Astrocyte of the cerebellum (primary cell): ENCODE results near the gene ZSWIM3.

Source experiments
- DNase-seq: peaks from one replicate; pipeline ENCODE4 v3.0.0-alpha.2; 2011; ENCODE audit warnings: low read depth
- H3K4me3 ChIP-seq: 2 replicates; pipeline ENCODE4 v1.5.1; 2011; ENCODE audit warnings: mild to moderate bottlenecking, low read depth, low read length, moderate library complexity
- in situ Hi-C: cut with HindIII; loops from 2 replicates; pipeline ENCODE4 v1.10.0; 2017; ENCODE audit warnings: low sequenced_read_pairs
- TF ChIP-seq, protein P1 (sequence below): IDR thresholded peaks from 2 replicates; pipeline ENCODE4 v1.5.1; 2012; ENCODE audit warnings: low read length, low read depth, moderate library complexity, mild to moderate bottlenecking; ENCODE audit errors: missing control alignments

The ZSWIM3 gene

DNA sequence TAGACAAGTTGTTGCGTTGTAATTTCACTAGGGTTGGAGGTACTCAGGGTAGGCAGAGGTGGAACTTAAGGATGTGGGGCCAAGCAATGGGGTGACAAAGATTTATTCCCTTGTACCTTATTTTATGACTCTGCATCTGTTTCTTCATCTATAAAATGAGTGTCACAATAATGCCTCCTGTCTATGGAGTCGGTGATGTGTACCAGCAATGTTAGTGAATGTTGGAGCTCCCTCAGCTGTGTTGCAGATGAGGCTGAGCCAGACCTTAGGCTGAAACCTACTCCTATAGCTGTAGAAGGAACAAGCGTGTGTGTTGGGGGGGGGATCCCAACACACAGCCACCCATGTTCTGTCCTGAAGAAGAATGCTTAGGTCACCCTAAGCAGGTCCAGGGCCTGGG, 40.5 kb upstream of the ZSWIM3 start:
- no peak for DNase-seq
- in situ Hi-C loops = no loop called here
- no peak overlapping the region for H3K4me3 ChIP-seq
- TF ChIP-seq, protein P1, sequence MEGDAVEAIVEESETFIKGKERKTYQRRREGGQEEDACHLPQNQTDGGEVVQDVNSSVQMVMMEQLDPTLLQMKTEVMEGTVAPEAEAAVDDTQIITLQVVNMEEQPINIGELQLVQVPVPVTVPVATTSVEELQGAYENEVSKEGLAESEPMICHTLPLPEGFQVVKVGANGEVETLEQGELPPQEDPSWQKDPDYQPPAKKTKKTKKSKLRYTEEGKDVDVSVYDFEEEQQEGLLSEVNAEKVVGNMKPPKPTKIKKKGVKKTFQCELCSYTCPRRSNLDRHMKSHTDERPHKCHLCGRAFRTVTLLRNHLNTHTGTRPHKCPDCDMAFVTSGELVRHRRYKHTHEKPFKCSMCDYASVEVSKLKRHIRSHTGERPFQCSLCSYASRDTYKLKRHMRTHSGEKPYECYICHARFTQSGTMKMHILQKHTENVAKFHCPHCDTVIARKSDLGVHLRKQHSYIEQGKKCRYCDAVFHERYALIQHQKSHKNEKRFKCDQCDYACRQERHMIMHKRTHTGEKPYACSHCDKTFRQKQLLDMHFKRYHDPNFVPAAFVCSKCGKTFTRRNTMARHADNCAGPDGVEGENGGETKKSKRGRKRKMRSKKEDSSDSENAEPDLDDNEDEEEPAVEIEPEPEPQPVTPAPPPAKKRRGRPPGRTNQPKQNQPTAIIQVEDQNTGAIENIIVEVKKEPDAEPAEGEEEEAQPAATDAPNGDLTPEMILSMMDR = no peak

GRCh38 chr20:45817376-45818194, 39.8 kb upstream of the ZSWIM3 start:
- no peak overlapping the region for H3K4me3 ChIP-seq
- peak; percentile 71 for DNase-seq
- in situ Hi-C loops = no loop called here
- TF ChIP-seq, protein P1 = no peak

GRCh38 chr20:45818239-45818638, 39.2 kb upstream of the ZSWIM3 start:
- TF ChIP-seq, protein P1 = no peak
- in situ Hi-C loops = no loop called here

GRCh38 chr20:45819466-45819865, 37.9 kb upstream of the ZSWIM3 start:
- no peak overlapping the region for H3K4me3 ChIP-seq
- DNase-seq = no peak
- TF ChIP-seq, protein P1 = no peak
- in situ Hi-C loops = no loop called here

More at GRCh38 chr20:45818239-45818638, 39.2 kb upstream of the ZSWIM3 start:
- DNase-seq = no peak
- H3K4me3 ChIP-seq = no peak overlapping the region

- TF ChIP-seq, protein P1 = no peak
Measured at GRCh38 chr20:45821947-45822346, 35.5 kb upstream of the ZSWIM3 start.

DNA sequence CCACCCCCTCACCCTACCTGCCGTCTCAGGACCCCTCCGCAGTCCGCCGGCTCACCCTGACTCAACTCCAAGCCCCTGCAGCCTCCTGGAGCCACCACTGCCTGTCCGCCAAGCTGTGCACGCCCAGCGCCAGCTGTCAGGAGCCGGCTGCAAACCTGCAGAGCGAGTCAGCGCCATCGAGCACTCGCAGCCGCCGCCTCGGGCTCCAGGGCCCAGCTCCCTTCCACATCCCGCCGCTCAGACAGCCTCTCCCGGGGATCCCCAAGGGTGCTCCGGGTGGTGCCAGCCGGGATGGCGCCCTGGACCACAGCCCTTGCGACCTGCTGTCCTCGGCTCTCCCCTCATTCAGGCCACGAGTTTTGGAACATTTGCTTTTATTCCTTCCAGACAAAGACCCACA, 34.6 kb upstream of the ZSWIM3 start:
- H3K4me3 ChIP-seq = no peak overlapping the region
- TF ChIP-seq, protein P1 = no peak
- DNase-seq = no peak
- in situ Hi-C loops = no loop called here

More at GRCh38 chr20:45821947-45822346, 35.5 kb upstream of the ZSWIM3 start:
- DNase-seq = no peak
- no peak overlapping the region for H3K4me3 ChIP-seq
- in situ Hi-C loops = no loop called here
